RCC 7860 (cell line): ENCODE results near the gene SPSB3.

Experiments used
- DNase-seq: peaks from one replicate; pipeline ENCODE4 v3.0.0-alpha.2; 2015; ENCODE audit warnings: low spot score
- FAIRE-seq: peaks from 2 replicates; lab custom pipeline; 2012; peaks lifted over from hg19 to GRCh38; lab: Jason Lieb, UNC

SPSB3 gene

DNA sequence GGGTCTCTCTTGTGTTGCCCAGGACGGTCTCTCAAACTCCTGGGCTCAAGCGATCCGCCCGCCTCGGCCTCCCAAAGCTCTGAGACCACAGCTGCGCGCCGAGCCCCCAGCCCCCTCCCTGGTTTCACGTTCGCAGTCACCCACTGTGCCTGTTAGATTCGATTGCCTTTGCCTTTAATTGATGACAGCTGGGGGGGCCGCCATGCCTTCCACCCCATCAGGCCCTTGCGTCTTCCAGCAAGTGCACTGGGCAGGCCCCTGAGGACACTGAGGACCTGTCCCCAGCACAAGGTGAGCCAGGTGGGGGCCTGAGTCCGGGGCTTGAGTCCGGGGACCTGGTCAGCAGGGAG lies 7.9 kb upstream of the SPSB3 start:
- FAIRE-seq (no peak), DNase-seq (no peak)

DNA sequence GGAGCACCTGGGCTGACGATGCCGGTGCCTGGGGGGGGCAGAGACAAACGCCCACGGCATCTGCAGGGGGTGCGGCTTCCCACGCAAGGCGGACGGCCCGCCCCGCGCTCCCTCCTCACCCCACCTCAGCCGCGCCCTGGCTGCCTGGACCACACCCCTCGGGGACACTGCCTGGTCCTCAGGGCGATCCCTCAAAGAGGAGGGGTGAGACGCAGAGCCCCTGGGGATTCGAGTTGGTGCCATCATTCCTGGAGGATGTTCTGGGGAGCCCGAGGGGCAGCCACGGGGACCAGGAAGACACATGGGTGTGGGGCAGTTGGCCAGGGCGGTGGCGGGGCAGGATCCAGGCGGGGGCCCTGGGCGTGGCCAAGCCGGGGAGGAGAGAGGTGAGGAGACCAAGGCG lies 7.3 kb upstream of the SPSB3 start:
- no peak for FAIRE-seq
- no peak for DNase-seq

DNA sequence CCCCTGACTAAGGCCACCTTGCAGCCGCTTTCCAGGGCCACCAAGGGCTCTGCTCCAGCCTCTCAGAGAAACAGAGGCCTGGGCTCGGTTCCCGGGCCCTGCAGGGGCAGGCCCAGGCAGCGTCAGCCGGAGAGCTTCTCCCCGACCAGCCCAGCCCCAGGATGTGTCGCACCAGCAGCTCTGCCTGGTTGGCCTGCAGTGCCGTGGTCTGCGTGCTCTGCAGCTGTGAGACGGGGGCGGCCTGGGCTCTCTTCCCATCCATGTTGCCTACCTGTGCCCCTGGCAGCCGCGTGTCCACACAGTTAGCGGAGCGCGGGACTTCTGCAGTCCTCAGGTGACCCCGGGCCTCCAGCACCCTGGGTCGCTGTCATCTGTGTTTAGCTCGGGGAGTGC lies 6.3 kb upstream of the SPSB3 start:
- no peak for DNase-seq
- no peak for FAIRE-seq

DNA sequence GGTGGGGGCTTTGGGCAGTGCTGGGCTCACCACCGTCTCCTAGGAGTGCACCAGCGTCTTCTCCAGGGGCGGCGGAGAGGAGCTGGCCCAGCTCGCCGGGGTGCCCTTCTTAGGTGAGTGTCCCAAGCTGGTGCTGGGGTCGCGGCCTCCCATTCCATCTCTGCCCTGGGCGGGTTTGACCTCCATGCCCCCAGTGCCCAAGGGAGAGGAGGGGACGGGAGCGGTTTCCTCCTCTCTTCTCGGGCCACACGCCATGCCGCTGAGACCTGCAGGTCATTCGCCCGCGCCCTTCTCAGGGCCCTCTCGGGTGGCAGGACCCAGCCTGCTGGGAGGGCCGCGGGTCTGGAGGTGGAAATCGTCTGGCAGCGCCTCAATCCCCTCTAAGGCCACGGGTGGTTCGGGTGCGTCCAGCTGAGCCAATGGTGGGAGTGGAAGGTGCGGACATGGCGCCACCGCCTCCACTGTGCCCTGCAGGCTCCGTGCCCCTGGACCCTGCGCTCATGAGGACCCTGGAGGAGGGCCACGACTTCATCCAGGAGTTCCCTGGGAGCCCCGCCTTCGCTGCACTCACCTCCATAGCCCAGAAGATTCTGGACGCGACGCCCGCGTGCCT lies 5.8 kb upstream of the SPSB3 start:
- DNase-seq (no peak), FAIRE-seq (no peak)

DNA sequence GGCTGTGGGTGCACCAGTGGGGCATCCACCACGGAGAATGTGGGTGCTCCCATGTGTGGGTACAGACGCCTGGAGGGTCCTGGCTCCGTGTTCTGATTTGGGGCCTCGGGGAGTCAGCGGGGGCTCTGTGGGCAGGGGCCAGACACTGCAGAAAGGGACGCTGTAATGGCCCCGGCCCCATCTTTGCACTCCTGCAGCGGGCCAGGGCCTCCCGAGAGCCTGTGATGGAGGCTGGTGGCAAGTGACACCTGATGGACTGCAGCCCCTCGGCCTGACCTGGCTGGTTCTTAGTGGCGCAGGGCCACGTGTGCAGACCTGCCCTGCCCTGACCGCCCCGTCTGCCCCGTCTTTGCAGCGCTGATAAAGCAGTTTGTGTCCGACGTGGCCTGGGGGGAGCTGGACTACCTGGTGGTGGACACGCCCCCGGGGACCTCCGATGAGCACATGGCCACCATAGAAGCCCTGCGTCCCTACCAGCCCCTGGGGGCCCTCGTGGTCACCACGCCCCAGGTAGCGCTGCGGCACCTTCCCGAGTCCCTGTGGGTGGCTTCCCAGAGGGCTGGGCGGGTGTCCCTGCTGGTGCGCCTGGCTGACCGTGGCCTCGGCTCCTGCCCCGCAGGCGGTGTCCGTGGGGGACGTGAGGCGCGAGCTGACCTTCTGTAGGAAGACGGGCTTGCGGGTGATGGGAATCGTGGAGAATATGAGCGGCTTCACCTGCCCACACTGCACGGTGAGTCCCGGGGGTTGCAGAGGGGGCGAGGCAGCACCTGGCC lies 5.1 kb upstream of the SPSB3 start:
- FAIRE-seq = no peak

DNA sequence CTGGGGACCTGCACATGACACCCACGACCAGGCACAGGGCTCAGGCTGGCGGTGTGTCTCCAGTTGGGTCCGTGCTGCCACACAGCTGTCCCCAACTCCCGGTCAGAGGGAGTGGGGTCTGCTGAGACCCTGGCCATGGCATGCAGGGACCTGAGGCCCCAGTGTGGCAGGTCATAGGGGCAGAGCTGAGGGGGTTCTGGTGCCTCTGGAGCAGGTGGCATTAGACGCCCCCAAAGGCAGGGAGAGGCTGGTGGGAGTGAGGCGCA lies 4.6 kb upstream of the SPSB3 start:
- FAIRE-seq = no peak

More for the DNA sequence above, 5.1 kb upstream of the SPSB3 start:
- no peak for DNase-seq

DNA sequence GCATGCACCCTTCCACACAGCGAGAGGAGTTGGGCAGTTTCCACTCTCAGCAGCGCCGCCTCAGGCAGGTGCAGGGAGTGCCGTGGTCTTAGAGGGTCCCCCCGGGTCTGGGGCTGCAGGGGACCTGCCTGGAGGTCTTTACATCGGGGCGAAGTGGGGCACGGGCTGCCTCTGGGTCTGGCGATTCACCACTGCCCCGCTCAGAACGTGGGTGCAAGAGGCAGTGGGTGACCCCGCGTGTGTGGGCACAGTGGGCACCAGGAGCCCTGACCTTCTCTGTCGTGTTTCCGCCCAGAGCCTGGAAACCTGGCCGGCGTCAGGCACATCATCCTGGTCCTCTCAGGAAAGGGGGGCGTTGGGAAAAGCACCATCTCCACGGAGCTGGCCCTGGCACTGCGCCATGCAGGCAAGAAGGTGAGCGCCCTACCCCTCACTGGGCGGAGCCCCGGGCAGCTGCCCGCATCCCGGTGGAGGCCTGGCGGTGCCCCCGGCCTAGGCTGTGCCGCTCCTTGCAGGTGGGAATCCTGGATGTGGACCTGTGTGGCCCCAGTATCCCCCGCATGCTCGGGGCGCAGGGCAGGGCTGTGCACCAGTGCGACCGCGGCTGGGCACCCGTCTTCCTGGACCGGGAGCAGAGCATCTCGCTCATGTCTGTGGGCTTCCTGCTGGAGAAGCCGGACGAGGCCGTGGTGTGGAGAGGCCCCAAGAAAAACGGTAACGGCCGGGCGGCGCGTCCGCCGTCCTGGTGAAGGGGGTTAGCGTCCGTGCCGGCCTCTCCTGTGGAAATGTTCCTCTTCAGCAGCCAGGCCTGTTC lies 4.1 kb upstream of the SPSB3 start:
- DNase-seq (no peak), FAIRE-seq (no peak)

More for the DNA sequence above, 4.6 kb upstream of the SPSB3 start:
- DNase-seq = no peak

DNA sequence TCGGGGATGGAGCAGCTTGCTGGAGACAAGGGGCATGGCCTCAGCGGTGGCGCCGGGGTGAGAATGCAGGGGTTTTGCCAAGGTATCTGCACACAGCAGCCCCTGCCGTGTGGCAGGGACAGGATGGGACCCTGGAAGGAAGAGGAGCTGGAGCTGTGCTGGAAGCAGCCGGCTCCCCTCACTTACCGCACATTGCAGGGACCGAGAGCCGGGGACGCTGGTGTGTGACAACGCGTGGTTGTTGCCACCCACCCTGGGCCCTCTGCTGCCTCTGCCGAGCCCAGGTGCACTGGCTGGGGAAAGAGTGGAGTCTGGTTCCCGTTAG lies 3.4 kb upstream of the SPSB3 start:
- FAIRE-seq = no peak
- DNase-seq = no peak

DNA sequence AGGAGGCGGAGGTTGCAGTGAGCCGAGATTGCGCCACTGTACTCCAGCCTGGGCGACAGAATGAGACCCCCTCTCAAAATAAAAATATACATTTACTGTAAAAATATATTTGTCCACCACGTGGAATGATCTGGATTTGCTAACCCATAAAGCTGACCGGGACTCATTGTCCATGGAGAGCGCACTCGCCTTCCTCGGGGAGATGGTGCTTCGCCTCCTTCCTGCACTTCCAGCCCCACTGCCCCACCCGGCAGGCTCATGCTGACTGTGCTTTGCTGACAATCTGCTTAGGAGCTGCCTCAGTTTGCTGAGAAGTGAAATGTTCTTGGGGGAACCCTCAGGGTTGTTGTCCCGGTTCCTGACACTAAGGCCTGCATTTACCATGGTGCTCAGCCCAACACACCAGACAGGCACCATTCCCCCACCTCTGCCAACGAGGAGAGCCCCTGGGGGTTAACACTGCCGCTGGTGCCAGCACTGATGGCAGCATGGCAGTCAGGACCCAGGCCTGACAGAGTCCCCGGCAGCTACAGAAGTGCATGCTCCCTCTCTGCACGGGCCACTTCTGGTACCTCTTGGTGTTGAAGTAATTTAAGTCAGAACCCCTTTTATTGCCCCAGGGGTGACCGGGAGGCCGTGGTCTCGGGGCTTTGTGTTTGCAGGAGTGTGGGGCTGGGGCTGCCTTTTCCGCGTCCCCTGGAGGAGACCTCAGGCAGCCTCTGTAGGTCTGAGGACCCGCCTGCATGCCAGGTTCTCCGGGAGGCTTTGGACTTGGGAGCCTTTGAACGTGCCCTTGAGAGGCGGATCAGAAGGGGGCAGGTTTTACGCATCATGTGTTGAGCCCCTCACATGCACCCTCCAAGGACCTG lies 2.8 kb upstream of the SPSB3 start:
- FAIRE-seq (no peak), DNase-seq (no peak)

DNA sequence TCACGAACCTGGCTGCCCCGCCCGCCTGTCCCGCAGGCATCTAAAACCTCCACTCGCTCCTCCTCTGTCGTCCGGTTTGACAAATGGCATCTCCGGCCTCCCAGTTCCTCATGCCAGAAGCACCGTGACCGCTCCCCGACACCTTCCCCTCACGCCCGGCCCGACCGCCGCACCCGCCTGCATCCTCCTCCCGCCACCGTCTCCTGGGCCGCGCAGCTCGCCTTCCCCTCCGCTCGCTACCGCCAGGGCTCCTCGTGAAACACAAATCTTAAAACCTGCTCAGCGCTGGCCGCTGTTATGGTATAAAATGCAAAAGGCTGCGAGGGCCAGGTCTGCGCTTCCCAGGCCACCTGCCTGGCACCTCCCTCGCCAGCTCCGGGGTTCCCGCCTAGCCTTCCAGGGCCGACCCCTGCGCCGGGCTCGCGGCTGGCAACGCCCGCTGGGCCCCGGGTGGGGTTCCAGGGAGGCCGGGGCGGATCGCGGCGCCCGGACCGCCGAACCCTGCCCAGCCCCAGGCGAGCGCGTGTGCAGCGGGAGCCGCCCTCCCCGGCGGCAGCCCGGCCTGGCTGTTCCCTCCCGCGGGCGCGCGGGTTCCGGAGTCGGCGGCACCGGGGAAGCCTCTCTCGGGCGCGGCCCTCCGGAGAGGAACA lies 488 bp downstream of the SPSB3 start:
- FAIRE-seq (no peak), DNase-seq (no peak)

DNA sequence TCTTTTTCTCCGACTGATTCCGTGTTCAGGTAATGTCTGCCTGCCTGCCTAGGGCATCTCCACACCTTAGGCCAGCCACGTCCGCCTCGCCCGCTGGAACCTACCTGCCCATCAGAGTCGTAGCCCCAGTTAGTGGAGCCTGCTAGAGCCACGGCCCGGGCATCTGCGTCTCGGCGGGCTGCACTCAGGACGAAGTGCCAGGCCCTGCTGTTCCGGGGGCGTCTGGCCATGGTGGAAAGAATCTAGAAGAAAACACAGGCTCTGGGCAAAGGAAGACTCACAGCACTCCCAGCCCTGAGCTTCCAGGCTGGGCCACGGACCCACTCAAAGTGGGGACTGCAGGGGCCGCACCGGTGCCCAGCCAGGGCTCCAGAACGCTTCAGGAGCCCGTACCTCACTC lies 1.1 kb downstream of the SPSB3 start:
- no peak for DNase-seq
- no peak for FAIRE-seq

DNA sequence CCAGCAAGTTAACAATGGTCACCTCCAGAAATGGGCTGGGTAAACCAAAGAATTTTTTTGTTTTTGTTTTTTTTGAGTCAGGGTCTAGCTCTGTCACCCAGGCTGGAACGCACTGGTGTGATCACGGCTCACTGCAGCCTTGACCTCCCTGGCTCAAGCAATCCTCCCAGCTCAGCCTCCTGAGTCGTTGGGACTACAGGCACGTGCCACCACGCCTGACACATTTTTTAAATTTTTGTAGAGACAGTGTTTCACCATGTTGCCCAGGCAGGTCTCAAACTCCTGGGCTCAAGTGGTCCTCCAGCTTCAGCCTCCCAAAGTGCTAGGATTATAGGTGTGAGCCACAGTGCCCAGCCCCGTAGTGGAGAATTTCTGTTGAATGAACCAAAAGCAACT lies 1.7 kb downstream of the SPSB3 start:
- no peak for FAIRE-seq

DNA sequence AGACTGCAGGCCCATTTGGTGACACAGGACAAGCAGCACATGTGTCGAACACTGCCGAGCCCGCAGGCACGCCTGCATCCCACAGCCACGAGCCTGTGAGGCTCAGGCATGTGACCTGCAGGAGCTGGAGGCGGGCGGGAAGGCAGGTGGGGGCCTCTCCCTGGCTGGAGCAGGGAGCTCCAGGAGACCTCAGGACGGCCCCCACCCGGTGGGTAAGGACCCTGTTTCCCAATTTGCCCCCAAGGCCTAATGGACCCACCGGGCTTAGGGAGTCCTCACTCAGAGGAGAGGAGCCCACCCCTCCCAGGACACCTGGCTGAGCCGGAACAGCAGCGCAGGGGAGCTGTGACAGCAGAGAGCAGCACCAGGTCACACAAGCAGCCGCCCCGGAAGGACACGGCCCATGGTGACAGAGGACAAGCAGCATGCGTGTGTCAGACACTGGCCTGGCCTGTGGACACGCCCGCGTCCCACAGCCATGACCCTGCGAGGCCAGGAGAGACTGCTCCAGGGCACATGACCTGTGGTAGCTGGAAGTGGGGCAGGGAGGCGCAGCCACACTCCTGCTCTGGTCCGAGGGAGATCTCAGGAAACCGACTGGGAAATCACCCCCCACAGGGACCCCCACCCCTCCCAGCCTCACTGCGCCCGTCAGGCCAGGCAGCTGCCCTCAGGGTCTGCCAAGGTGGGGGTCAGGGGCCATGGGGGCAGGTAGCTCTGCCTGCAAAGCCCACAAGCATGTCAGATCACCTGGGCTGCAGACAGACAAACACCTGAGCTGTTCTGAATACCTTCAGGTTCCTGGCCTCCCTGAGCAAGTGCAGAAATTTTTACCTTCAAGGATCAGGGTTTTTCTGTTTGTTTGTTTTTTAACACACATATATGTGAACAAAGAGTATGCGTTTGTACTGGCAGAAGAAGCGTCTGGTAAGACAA lies 2.4 kb downstream of the SPSB3 start:
- DNase-seq (no peak), FAIRE-seq (no peak)

More for the DNA sequence above, 1.7 kb downstream of the SPSB3 start:
- no peak for DNase-seq

DNA sequence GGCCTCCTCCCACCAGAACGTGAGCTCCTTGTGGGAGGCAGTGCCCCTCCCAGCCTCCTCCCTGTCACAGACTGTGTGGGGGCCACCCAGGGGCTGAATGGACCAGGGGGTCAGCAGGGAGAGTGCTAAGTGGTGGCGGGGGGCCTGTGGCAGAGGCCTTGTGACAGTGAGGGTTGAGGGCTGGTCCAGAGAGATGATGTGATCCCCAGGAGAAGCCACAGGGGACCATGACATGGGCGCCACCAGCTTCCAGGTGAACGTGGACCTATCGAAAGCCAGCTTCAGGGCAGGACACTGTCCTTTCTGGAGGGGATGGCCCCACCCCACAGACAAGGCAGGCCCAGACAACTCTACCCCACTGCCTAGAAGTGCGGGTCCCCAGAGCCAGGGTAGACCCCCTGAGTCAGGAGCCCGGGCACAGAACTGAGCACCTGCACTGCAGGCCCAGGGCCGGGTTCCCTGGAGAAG lies 3.1 kb downstream of the SPSB3 start:
- no peak for DNase-seq
- no peak for FAIRE-seq

DNA sequence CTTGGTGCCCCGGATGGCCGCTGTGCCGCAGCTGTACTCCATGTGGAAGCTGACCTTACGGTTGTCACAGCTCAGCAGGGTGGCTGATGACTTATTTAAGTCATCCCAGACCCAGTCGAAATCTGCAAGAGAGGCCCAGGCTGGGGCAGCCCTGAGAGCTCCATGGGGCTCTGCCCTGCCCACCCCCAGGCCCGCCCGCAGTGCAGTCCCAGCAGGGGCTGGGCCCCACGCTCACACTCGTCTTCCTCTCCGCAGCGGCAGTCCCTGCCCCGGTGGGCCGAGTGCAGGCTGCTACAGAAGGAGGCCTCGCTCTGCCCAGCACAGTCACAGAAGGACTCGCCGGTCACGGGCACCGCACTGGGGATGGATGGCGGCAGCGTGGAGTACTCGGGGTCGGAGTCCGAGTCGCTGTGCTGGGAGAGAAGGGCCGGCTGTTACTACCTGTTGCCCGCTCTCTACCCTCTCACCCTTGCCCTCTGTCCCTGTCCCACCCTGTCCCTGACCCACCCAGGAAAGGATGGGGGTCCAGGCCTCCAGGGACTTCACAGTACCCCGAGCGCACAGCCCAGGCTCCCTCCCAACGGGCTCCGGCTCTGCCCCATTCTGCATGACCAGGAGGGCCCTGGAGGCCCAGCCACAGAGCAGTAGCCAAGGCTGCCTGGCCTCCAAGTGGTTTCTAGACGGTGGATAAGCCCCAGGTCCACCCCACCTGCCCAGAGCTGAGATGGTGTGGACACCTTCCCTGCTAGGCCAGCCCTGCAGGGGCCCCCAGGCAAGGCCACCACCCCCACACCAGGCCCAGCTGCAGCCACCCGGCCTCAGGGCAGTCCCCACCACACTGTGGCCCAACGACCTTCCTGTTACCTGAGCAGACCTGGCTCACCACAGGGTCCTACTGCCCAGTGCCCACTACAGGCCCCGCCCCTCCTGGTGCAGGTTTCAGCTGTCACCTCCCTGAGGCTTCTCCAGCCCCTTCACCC lies 3.9 kb downstream of the SPSB3 start:
- DNase-seq = no peak
- no peak for FAIRE-seq

DNA sequence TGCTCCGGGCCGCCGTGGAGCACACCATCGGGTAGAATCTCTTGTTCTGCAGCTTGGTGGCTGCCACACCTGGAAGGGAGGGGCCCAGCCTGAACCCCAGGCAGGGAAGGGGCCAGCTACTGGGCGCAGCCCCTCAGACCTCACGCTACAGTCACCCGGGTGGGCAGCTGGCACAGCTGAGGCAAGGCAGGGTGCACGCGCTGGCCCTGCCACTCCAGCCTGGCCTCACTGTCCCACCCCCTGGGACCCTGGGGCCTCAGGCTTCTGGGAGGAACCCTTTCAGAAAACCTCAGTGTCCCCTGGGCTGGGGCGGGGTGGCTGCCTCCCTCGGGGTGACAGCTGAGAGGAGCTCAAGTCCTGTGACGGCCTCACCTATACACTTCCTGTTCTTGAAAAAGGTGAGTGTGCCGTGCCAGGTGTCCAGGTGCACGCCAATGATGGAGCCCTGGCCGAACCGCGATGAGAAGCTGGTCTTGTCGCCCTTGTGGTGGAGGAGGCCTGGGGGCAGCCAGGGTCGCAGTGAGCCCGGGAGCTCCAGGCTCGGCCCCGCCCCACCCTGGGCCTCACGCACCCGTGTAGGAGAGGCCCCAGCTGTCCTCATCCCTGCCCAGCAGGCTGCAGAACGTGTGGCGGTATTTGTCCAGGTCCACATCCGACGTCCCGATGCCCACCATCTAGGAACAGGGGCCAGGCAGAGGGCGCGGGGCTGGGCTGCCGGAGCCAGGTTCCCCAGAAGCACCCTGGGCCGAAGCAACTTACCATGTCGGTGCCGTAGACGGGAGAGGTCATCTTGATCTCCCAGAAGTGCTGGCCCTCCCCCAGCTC lies 4.8 kb downstream of the SPSB3 start:
- FAIRE-seq (no peak), DNase-seq (no peak)

DNA sequence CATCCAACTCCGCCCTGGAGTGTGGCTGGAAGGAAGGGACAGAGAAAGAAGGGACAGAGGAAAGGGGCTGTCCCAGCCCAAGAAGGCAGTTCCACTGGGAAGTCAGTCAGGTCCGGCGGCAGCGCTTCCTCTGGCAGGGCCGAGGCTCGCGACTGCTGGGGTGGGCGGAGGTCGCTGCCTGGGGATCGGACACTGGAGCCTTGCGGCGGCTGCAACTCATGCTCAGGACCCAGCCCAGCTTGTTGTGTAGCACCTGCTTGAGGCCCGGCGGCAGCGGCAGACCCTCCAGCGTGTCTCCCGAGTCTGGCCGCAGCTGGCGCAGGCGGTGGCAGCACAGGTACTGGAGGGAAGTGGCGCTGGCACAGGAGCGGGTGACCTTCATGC lies 5.4 kb downstream of the SPSB3 start:
- DNase-seq (no peak), FAIRE-seq (no peak)

DNA sequence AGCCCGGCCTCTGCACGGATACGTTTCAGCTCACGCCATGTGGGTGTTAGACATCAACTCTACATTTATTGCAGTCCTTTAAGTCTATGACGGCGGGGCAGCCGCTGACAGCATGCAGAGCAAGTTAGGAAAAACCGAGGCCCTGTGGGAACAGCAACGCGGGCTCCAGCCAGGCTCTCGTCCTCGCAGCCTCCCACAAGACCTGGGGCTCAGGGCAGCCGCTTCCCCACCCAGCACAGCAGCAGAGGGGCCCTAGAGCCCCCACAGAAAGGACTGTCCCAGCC lies 5.8 kb downstream of the SPSB3 start:
- DNase-seq (no peak), FAIRE-seq (no peak)
